GM20000 (cell line): Measurements from ENCODE around the gene KRTAP12-3.
A peak's percentile ranks its signal among the peaks of the same experiment; 100 is the strongest.

Experiments used
- DNase-seq: peaks from one replicate; pipeline ENCODE4 v3.0.0; 2012; ENCODE audit warnings: low spot score
- TF ChIP-seq, protein P1 (sequence below): IDR thresholded peaks from 2 replicates; pipeline ENCODE4 v1.5.1; 2012; ENCODE audit warnings: mild to moderate bottlenecking, control low read depth; ENCODE audit errors: extremely low read depth, missing control alignments

Gene KRTAP12-3

DNA sequence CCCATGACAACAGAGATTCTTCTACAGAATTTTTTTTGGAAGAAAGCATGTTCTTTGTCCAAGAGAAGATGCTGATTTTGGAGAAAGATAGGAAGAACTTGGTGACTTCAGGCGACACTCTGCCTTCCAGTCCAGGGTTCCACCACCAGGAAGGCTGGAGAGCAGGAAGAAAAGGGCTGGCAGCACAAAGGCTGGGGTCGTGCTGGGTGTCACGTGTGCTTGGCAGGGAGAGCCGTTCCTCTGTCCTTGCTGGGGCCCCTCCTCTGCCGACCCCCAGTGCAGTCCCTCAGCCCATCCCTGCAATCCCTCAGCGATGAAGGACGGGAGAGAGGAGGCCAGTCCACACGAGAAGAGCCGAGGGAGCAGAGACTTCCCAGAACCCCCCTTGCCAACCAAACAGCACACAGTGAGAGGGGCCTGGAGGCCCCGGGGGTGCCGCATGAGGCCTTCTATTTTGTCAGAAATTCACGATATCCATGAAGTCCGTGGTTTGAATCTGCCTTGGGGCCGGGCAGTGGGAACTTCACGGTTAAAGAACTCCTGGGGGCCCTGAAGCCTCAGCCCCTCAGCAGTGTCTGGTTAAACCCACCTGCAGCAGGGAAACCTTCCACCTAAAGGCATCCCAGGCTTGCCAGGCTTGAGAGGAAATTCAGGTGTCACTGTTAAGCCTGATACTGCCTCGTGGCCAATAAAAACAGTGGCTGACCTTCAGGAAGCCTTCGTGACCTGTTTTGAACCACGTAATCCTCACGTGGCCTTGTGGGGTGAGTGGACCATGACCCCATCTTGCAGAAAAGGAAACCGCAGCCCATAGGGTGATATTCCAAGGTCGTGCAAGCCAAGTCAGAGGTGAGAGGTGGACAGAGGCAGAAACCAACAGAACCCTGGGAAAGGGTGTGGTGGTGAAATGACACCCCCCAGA, 42.6 kb downstream of the KRTAP12-3 start:
- TF ChIP-seq, protein P1, sequence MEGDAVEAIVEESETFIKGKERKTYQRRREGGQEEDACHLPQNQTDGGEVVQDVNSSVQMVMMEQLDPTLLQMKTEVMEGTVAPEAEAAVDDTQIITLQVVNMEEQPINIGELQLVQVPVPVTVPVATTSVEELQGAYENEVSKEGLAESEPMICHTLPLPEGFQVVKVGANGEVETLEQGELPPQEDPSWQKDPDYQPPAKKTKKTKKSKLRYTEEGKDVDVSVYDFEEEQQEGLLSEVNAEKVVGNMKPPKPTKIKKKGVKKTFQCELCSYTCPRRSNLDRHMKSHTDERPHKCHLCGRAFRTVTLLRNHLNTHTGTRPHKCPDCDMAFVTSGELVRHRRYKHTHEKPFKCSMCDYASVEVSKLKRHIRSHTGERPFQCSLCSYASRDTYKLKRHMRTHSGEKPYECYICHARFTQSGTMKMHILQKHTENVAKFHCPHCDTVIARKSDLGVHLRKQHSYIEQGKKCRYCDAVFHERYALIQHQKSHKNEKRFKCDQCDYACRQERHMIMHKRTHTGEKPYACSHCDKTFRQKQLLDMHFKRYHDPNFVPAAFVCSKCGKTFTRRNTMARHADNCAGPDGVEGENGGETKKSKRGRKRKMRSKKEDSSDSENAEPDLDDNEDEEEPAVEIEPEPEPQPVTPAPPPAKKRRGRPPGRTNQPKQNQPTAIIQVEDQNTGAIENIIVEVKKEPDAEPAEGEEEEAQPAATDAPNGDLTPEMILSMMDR: no peak
- DNase-seq: peak; percentile 15

DNA sequence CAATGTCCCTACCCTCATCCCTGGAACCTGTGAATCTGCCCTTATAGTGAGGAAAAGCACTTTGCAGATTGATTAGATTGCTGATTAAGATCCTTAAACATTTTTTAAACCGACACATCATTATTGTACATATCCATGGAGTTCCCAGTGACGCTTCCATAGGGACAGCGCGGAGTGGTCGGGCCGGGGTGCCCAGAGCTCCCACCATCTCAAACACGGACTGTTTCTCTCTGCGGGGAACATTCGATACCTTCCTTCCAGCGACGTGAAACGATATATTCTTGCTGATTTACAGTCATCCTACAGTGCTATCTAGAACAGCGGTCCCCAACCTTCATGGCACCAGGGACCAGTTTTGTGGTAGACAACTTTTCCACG, 43.3 kb downstream of the KRTAP12-3 start:
- TF ChIP-seq, protein P1: no peak
- DNase-seq: no peak

DNA sequence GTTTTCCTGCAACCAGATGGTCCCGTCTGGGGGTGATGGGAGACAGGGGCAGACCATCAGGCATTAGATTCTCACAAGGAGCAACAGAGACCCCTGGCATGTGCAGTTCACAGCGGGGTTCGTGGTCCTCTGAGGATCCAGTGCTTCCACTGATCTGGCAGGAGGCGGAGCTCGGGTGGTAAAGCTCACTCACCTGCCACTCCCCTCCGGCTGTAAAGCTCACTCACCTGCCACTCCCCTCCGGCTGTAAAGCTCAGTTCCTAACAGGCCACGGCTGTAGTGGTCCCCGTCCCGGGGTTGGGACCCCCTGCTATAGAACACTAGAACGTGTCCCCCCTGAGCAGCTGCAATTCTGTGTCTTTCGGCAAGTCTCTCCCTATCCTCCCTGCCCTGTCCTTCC, 43.8 kb downstream of the KRTAP12-3 start:
- TF ChIP-seq, protein P1: no peak

GRCh38 chr21:44702111-44702972, 44.6 kb downstream of the KRTAP12-3 start:
- TF ChIP-seq, protein P1: no peak
- DNase-seq: no peak

More for the DNA sequence above, 43.8 kb downstream of the KRTAP12-3 start:
- no peak for DNase-seq

DNA sequence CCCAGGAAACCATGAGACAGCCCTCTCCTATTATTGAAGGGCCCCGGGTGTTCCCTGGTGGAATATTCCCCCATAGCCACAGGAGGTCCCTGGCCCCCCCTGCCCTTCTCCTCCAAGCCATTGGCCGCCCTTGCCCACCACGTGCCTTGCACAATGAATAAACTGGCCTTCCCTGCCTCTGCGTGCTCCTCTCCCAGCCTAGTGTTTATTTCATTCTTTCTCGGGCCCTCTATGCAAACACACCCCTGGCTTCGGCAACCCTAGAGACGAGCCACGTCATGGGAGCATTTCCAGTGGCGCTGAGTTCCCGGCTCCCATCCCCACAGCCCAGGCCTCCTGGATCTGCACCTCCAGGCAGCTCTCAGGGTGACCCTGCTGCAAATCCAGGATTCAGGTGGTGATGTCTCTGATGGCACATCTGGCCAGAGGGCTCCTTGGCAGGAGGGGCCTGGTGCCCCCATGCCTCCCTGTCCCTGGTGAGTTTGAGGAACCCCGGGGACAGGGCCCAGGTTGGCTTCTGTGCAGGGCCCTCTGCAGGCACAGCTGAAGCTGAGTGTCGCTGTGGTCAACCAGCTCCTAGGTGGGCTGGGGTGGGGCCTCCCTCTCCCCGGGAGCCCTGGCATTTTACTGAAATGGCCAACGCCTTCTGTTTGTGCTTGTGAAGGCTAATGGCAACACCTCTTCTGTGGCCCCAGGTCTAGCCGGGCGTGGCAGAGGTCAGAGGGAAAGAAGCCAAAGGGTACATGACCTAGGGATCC, 45.4 kb downstream of the KRTAP12-3 start:
- DNase-seq: no peak
- TF ChIP-seq, protein P1: no peak

DNA sequence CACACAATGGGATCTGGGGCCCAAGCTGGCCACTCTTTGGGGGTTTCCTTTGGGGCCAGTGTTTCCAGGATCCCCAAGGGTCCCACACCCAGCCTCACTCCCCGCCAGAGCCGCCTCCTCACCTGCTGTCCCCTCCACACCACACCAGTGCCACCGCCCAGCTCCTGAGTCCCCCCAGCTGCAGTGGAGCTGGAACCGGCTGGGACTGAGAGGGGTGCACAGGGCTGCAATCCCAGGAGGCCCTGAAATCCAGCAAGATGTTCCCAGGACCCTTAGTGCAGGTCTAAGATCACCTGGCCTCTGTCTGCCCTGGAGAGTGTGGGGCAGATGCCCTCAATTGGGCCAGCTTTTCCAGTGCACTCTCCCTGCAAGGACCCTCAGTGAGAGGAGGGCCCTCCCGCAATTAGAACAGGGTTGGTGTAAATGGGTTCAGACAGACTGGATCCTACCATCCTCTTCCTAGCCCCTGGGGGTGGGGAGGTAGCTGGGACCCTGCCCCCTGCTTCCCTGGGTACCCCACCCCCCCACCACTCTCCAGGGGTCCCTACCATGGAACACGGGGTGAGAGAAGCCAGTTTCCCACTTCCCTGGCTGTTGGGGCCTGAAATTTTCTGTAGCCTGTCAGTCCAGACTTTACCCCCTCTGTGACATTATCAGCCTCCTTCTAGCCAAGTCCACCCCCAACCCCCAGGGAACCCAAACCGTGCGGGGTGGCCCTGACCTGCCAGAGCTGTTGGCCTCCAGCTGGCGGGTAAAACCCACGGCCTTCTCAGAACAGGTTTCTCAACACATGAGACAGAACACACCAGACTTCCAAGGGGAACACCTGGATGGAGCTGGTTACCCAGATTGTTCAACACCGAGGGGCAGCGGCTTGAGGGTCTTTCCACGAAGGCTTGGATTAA, 46.3 kb downstream of the KRTAP12-3 start:
- peak; percentile 14 for DNase-seq
- TF ChIP-seq, protein P1: no peak
